KMS-11 (cell line): ENCODE results near the gene C14orf180.

Source experiments
- H2AFZ ChIP-seq: fragments of 200-600 bp; sonication (generic); 2 replicates; pipeline ENCODE4 v1.6.1; 2016; ENCODE audit warnings: antibody characterized with exemption, mixed run types, low read depth
- H3K27ac ChIP-seq: fragments of 200-600 bp; sonication (generic); 2 replicates; pipeline ENCODE4 v1.6.1; 2016; ENCODE audit warnings: mild to moderate bottlenecking, mixed run types
- H3K27me3 ChIP-seq: fragments of 200-600 bp; sonication (generic); 2 replicates; pipeline ENCODE4 v1.6.1; 2017; ENCODE audit warnings: mild to moderate bottlenecking, low read depth, mixed run types, moderate library complexity; ENCODE audit not compliant: insufficient read depth
- H3K36me3 ChIP-seq: fragments of 200-600 bp; sonication (generic); 2 replicates; pipeline ENCODE4 v1.6.1; 2017; ENCODE audit warnings: mild to moderate bottlenecking, mixed run types; ENCODE audit not compliant: insufficient read depth
- H3K4me1 ChIP-seq: fragments of 200-600 bp; sonication (generic); 2 replicates; pipeline ENCODE4 v1.6.1; 2016; ENCODE audit warnings: mild to moderate bottlenecking, low read depth, mixed run types; ENCODE audit not compliant: poor library complexity, severe bottlenecking
- H3K4me2 ChIP-seq: fragments of 200-600 bp; sonication (generic); 2 replicates; pipeline ENCODE4 v1.7.0; 2016; ENCODE audit warnings: mild to moderate bottlenecking, mixed run types
- H3K4me3 ChIP-seq: fragments of 200-600 bp; sonication (generic); IDR thresholded peaks from 2 replicates; pipeline ENCODE4 v1.6.1; 2017; ENCODE audit warnings: low read depth, low read length, mixed read lengths; ENCODE audit not compliant: insufficient read depth
- H3K79me2 ChIP-seq: fragments of 200-600 bp; sonication (generic); 2 replicates; pipeline ENCODE4 v1.6.1; 2016; ENCODE audit warnings: low read depth, mixed run types; ENCODE audit not compliant: insufficient read depth
- H3K9ac ChIP-seq: fragments of 200-600 bp; sonication (generic); 2 replicates; pipeline ENCODE4 v1.6.1; 2016; ENCODE audit warnings: mild to moderate bottlenecking, mixed run types
- H4K20me1 ChIP-seq: fragments of 200-600 bp; sonication (generic); 2 replicates; pipeline ENCODE4 v1.6.1; 2016; ENCODE audit warnings: mild to moderate bottlenecking, mixed run types; ENCODE audit not compliant: insufficient read depth
- CTCF ChIP-seq: fragments of 200-600 bp; sonication (generic); conservative IDR thresholded peaks from 2 replicates; pipeline ENCODE4 v1.6.1; 2017; ENCODE audit warnings: low read depth, mild to moderate bottlenecking, antibody characterized with exemption, low read length, moderate library complexity, mixed read lengths

Gene C14orf180

DNA sequence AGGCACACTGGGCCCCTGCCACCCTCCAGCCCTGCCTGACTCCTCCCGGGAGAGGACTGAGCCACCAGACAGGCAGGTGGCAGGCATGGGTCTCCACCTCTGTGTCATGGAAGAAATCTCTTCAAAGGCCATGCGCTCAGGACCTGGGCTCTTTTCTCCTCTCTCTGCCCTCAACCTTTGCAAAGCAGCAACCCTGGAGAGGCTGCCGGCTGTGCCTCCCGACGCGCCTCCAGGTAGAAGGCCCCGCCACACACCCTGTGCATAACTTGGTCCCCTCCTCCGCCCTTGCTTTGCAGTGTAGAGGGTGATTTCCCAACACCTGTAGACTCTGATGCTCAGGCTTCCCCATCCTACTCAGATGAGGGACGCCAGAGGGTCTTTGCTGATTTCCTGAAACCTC is 53.2 kb downstream of the C14orf180 start:
- Histone ChIP-seq H3K9ac (no peak overlapping the region), H3K79me2 (no peaks in the 10 kb centered on the region), H3K27me3 (peaks cover 39% of the 10 kb centered on the region; the same call in 1 of the 2 replicates), H3K36me3 (no peaks in the 10 kb centered on the region), H2AFZ (no peak overlapping the region), H3K4me1 (no peaks in the 10 kb centered on the region), H3K4me2 (no peak overlapping the region), H3K4me3 (no peak overlapping the region), H3K27ac (no peak overlapping the region), H4K20me1 (no peaks in the 10 kb centered on the region)
- no peak for TF ChIP-seq CTCF

- H3K4me2 ChIP-seq: no peak overlapping the region
Observed at GRCh38 chr14:104633276-104634137, 53.9 kb downstream of the C14orf180 start.

GRCh38 chr14:104634138-104634760 is 54.7 kb downstream of the C14orf180 start:
- no peak for TF ChIP-seq CTCF
- Histone ChIP-seq H3K27ac (no peak overlapping the region), H3K4me2 (no peak overlapping the region)

More at GRCh38 chr14:104633276-104634137, 53.9 kb downstream of the C14orf180 start:
- Histone ChIP-seq H3K4me3 (no peak overlapping the region), H3K9ac (no peak overlapping the region), H3K27me3 (peaks cover 40% of the 10 kb centered on the region; the same call in 1 of the 2 replicates), H3K4me1 (no peaks in the 10 kb centered on the region), H4K20me1 (no peaks in the 10 kb centered on the region), H3K79me2 (no peaks in the 10 kb centered on the region), H3K27ac (no peak overlapping the region), H2AFZ (no peak overlapping the region), H3K36me3 (no peaks in the 10 kb centered on the region)
- no peak for TF ChIP-seq CTCF

GRCh38 chr14:104634886-104635570 is 55.5 kb downstream of the C14orf180 start:
- no peak overlapping the region for H3K9ac ChIP-seq
- TF ChIP-seq CTCF: no peak
- H3K4me1 ChIP-seq: no peaks in the 10 kb centered on the region
- H4K20me1 ChIP-seq: no peaks in the 10 kb centered on the region
- H3K27ac ChIP-seq: no peak overlapping the region
- no peak overlapping the region for H3K4me3 ChIP-seq
- H3K79me2 ChIP-seq: no peaks in the 10 kb centered on the region
- no peak overlapping the region for H2AFZ ChIP-seq
- peaks cover 40% of the 10 kb centered on the region; the same call in 1 of the 2 replicates for H3K27me3 ChIP-seq
- H3K4me2 ChIP-seq: no peak overlapping the region
- no peaks in the 10 kb centered on the region for H3K36me3 ChIP-seq

More at GRCh38 chr14:104634138-104634760, 54.7 kb downstream of the C14orf180 start:
- H3K4me3 ChIP-seq: no peak overlapping the region
- H3K27me3 ChIP-seq: peaks cover 36% of the 10 kb centered on the region; the same call in 1 of the 2 replicates
- H3K36me3 ChIP-seq: no peaks in the 10 kb centered on the region
- H3K9ac ChIP-seq: no peak overlapping the region
- no peaks in the 10 kb centered on the region for H4K20me1 ChIP-seq
- H2AFZ ChIP-seq: no peak overlapping the region
- no peaks in the 10 kb centered on the region for H3K79me2 ChIP-seq
- no peaks in the 10 kb centered on the region for H3K4me1 ChIP-seq
